Hematopoietic multipotent progenitor cell treated with erythropoietin and hydrocortisone succinate and interleukin-3 and kit ligand, for 6 days (in vitro differentiated cells): ENCODE measurements around the gene ABHD17C.

Source experiments
- DNase-seq: peaks from one replicate; pipeline ENCODE4 v3.0.0-alpha.2; 2015

The ABHD17C gene

DNA sequence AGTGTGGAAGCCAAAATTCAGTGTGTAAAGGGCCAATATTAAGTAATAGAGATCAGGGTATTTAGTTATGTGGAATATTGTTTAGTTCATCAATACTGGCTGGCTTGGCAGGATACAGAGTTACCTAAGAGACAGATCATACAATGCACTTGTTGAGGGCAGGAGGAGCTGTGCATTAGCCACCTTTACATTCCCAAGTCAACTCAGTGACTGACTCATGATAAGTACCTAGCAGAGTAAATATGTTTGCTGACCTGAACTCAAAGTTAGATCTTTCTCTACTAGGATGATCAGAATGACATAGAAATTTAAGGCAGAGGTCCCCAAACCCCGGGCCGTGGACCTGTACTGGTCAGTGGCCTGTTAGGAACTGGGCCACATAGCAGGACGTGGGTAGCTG, 3.5 kb upstream of the ABHD17C start:
- DNase-seq: no peak

DNA sequence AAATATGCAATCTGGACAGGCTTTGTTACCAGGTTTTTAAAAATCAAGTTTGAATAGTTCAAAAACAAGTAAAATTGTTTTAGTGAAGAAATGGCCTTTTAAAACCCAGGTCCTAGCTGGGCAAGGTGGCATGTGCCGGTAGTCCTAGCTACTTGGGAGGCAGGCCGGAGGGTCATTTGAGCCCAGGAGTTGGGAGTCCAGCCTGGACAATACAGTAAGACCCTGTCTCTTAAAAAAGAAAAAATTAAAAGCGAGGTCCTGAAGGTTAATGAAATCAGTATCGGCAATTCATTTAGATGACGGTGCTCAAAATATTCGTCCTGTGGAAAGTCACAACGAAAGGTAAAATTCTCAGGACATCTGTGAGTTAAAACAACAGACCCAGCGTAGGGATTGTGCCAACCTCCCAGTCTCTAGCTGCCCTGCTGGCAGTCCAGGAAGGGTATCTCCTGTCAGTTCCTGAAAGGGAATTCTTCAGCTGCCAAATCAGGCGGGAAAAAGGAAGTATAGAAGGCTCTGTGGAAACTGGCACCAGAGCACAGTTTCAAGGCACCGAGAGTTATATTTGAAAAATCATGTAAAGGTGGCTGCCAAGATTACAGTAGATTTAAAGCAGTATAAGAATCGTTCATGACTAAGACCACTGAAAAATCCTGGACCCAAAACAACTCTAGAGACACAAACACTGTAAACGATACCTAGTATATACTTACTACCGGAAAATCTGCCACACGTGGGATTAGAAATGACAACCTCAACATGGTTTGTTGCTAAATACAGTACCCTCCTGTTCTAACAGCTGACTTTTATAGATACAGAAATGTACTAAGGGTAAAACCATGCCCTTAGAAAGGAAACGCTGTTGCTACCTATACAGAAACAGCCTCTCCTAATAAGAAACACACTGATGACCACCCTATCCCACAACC, 1.2 kb upstream of the ABHD17C start:
- peak; percentile 48 for DNase-seq

DNA sequence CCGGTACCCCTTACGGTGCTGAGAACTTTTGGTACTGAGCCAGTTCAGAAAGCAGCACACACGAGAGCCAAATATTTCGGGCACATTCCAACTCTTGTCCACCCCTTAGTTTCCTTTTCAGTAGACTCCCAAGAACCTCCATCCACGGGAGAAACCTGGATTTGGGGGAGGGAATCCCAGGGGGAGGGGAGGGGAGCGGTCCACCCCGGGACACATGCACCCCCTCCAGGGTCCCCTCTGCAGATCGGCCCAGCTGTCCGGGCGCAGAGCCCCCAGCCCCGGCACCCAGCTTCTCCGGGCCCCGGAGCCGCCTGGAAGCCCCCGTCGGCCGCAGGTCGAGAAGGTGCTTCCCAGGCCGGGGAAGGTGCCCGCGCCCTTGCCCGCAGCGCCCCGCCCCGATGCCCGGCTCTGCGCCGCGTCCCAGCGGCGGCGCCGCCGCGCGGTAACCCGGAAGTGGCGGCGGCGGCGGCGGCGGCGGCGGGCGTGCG, 455 bp upstream of the ABHD17C start:
- DNase-seq: no peak

- peak; percentile 54 for DNase-seq
These were observed 976 bp downstream of the ABHD17C start for GRCh38 chr15:80695911-80696661.

DNA sequence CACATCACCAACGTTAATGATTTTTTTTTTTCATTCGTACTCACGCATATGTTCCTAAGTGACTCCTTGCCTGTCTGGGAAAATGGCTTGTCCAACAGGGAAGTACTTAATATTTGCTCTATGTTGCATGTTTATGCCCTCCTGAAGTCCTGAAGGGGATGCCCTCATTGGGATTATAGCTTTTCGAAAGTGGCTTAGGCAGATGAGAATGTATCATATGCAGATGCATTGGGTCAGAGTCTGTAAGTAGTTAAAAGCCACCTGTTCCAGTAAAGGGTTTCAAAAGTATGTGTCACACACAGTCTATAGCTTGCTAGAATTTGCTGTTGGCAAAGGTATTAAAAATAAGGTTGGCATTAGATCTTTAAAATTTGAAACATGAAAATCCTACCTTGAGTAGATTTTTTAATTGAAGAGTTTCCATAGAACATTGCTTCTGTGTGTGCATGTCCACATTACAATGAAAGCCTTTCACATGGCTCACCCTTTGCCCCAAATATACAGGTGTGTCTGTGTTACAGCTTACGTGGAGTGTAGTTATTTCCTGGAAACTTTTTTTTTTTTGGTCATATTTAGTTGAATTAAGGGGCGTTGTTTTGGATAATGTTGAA, 2.1 kb downstream of the ABHD17C start:
- no peak for DNase-seq

DNA sequence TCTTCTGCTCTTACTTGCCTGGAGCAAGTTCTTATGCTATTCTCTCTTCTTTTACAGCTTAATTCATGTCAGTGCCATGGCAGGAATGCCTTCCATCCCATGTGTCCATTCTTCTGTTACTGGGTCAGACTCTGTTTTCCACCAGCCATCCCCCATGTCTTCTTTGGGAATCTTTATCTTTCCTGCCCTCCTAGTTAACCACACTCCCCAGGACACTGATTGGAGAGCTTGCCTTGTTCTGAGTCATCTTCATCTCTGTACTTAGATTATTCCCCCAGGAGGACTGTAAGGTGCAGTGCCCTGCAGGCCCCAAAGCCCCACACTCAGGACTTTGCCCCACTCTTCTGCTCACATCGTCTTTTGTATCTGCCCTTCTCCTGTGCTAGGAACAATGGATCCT, 3.6 kb downstream of the ABHD17C start:
- DNase-seq: no peak

- DNase-seq: no peak
These were observed 4.9 kb downstream of the ABHD17C start for GRCh38 chr15:80699981-80700380.

DNA sequence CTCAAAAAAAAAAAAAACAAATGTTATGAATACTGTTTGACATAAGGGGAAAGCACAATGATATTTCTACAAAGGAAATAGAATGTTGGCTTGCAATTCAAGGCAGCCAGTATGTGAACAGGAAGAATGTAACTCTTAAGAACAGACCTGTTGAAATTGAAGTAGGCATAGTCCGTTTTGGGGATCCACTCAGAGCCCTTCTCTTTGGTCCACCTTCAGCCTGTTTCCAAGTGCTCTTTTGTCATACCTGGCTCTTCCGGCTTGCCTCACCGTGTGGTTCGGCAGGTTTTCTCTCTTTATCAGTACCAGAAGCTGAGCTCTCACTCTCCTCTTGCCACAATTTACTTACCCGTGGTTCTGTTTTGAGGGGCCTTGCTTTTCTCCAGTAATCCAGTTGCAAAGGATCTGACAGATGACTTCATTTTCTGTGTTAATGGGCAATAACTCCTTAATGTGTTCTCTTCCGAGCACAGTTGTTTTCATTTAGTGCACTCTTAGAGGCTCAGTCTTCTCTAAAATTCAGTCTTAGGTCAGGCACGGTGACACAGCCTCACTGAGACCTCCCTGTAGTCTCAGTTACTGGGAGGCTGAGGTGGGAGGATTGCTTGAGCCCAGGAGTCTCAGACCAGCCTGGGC, 6.7 kb downstream of the ABHD17C start:
- DNase-seq: no peak

DNA sequence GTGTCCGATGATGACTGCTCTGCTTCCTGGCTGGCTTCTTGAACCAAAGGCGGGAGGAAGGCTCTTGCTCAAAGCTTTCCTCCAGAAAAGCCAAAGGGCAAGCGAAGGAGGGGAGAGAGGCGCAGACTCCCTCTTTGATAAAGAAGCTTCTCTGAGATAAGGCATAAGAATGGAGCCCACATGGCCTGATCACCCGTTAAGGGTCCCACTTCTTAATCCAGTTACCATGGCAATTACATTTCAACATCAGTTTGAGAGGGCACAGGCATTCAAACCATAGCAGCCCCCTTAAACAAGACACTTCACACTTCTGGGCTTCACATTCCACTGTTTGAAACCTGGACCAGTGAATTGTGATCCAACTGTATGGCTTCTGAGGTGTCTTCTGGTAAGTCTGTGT, 8.0 kb downstream of the ABHD17C start:
- DNase-seq: no peak

GRCh38 chr15:80703965-80704364, 8.9 kb downstream of the ABHD17C start:
- DNase-seq: no peak

GRCh38 chr15:80706161-80706560, 11.1 kb downstream of the ABHD17C start:
- no peak for DNase-seq

DNA sequence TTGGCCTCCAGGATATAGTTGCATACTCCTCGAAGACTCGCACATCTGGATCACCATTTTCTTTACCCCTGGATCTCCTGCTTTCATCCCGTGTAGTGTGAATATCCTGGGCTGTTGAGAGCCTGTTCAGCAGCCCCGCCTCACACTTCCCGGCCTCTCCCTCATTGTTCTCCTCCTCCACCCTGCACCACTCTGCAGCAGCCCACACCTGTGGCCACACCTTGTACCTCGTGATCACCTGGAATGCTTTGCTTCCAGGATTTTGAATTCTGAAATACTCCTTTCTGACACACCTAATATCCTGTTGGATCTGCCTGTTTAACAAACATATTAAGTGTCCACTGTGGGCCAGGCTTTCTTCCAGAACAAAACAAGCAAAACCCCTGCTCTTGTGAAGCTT, 14.4 kb downstream of the ABHD17C start:
- no peak for DNase-seq

- DNase-seq: no peak
These were observed 15.8 kb downstream of the ABHD17C start for GRCh38 chr15:80710635-80711554.

DNA sequence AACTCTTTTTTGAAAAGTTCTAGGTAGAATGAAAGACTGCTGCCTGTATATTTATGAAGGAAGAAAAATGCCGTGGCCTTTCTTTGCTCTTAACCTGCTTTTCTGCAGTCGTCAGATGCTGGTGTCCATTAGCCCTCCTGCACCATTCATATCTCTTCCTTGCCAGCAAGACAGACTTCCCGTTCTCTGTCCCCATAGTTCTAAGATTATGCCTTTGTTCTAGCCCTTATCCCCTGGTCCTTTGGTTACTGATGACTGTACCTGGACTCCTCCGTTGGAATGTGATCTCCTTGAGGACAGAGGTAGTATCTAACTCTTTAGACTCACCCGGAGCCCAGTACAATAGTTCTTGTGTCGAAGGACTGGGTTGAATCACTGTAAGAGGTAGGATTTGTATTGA, 16.8 kb downstream of the ABHD17C start:
- no peak for DNase-seq

DNA sequence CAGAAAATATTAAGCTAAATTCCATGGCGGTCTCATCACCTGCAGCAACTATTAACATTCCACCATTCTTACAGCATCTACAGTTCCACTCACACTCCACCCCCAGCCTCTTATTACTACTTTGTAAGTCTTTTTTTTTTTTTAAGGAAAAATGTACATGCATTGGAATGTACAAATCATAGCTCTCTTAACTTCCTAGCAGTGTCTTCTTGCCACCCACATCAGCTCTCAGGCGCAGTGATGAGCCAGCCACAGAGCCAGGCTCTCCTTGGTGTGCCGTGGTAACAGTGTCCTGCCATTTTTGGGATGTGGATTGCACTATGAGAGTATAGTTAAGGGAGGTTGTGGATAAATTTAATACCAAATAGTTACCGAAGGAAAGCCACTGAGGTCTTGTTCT, 17.8 kb downstream of the ABHD17C start:
- DNase-seq: no peak

GRCh38 chr15:80721476-80721875, 26.4 kb downstream of the ABHD17C start:
- peak; percentile 19 for DNase-seq

DNA sequence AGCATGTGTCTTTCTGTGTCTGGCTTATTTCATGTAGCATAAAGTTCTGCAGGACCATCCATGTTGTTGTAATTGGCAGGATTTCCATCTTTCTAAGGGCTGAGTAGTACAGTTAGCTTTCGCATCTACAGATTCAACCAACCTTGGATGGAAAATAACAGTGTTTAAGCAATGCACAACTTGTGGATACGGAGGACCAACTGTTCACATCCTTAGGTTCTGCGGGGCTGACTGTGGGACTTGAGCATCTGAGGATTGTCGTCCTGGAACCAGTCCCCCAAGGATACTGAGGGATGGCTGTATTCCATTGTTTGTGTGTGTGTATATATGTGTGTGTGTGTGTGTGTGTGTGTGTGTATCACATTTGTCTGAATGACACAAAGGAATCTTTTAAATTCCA, 27.7 kb downstream of the ABHD17C start:
- no peak for DNase-seq

DNA sequence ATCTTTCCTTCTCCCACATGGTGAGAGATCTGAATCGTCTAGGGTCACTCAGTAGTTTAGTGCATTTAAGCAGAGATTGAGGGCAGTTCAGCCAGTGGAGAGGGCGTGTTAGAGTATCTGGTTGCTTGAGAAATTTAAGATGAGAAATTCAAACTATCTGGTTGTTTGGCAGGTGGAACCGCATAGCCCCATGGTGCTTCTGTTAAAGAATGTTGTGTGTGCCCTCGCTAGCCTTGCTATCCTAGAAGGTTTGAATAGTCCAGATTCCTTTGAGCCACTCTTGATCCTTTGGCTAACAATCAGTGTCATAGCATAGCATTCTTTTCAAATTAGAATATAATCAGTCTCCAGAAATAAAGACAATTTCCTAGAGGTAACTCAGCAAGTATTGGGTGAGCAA, 32.1 kb downstream of the ABHD17C start:
- DNase-seq: no peak

GRCh38 chr15:80727596-80727995, 32.5 kb downstream of the ABHD17C start:
- no peak for DNase-seq

DNA sequence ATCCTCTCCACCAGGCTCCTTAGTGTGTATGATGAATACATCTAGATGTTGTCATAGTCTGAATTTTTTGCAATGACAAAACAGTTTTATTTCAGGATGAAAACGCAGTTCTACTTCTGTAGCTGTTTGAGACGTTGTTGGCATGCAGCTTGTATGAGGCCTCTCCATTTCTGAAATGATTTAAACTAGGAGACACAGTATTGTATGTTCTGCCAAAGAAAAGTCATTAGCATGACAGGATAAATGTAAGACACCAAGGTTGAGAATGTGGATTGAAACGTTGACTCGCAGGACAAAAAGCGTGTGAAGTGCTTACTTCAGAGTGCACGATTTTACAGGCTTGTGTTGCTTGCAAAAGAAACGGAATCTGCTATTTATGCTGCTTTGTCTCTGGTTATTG, 35.3 kb downstream of the ABHD17C start:
- no peak for DNase-seq

DNA sequence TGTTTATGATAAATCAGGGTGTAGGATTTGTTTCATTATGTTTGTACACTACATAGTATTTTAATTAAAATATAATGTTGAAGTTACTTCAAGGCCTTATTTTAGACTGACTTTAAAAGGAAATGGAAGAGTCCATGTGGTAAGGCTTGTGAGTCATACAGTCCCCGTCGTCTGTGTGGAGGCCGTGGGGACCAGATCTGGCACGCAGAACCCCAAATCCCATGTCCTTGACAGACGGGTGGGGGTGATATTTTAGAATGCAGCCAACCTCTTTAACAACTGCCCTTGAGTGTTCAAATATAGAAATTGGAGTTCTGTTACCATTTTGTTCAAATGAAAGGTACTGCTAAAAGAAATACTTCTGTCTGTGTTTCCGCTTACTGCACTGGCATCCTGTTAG, 35.8 kb downstream of the ABHD17C start:
- no peak for DNase-seq

DNA sequence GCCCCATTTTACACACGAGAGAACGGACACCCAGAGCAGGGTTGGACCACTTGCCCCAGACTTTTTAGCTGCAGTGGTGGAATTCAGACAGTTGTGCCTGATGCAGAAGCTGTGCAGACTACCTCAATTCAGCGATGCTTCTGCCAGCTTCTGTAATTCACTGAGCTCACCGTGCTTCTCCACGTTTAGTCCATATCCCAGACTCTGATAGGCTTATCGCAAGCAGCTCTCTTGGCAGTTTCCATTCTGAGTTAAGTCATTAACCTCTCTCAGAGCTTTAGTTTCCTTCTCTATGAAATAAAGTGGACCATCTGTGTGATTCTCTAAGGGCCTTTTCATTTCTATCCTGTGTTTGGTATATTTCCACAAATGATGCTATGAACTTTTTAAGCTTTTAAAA, 37.1 kb downstream of the ABHD17C start:
- no peak for DNase-seq
